NCI-H1417 (cell line): ENCODE data around the gene PCGF1.

Source experiments
- DNase-seq, 3 experiments: peaks; one replicate each; lab custom pipeline; 2025; lab: John Stamatoyannopoulos, UW

The PCGF1 gene

GRCh38 chr2:74507145-74507925 lies at the start of gene PCGF1:
Gene PCGF1 (minus strand): TSS chr2:74507695. CDS start chr2:74507668, 27 bp downstream.
- peak; percentile 94 to 100 (median 100) for DNase-seq

GRCh38 chr2:74556831-74557370 lies 49.4 kb upstream of the PCGF1 start:
- DNase-seq, result no peak

GRCh38 chr2:74556159-74556558 lies 48.7 kb upstream of the PCGF1 start:
- DNase-seq, result no peak

- DNase-seq, result no peak
These were observed 48.2 kb upstream of the PCGF1 start for GRCh38 chr2:74555610-74556103.

GRCh38 chr2:74554820-74555531 lies 47.5 kb upstream of the PCGF1 start:
- DNase-seq, result no peak

- DNase-seq, result peak; percentile 33 to 86 (median 86)
These were observed 46.7 kb upstream of the PCGF1 start, which contains the start of the genes DOK1 and LOXL3 for GRCh38 chr2:74553892-74554819. Gene DOK1 (plus strand): TSS chr2:74554720. CDS start chr2:74554755, 35 bp downstream. Gene LOXL3 (minus strand): TSS chr2:74553942. CDS start chr2:74552634, 1,308 bp downstream.

GRCh38 chr2:74552914-74553811 lies 45.7 kb upstream of the PCGF1 start:
- peak in 2 of 3 experiments; percentile 59 to 66 for DNase-seq

- no peak for DNase-seq
These were observed 44.7 kb upstream of the PCGF1 start for GRCh38 chr2:74551942-74552913.

GRCh38 chr2:74551530-74551929 lies 44.0 kb upstream of the PCGF1 start:
- DNase-seq, result no peak

GRCh38 chr2:74550231-74550630 lies 42.7 kb upstream of the PCGF1 start:
- no peak for DNase-seq

- peak; percentile 41 to 87 (median 85) for DNase-seq
These were observed 41.7 kb upstream of the PCGF1 start for GRCh38 chr2:74548900-74549826.

GRCh38 chr2:74548285-74548899 lies 40.9 kb upstream of the PCGF1 start:
- peak in 2 of 3 experiments; percentile 22 to 87 for DNase-seq

- no peak for DNase-seq
These were observed 38.5 kb upstream of the PCGF1 start for GRCh38 chr2:74546004-74546403.

GRCh38 chr2:74544634-74545033 lies 37.1 kb upstream of the PCGF1 start:
- DNase-seq, result peak in 2 of 3 experiments; percentile 10 to 47

GRCh38 chr2:74542978-74543377 lies 35.5 kb upstream of the PCGF1 start:
- DNase-seq, result no peak

GRCh38 chr2:74540291-74540690 lies 32.8 kb upstream of the PCGF1 start:
- no peak for DNase-seq

- no peak for DNase-seq
These were observed 31.4 kb upstream of the PCGF1 start for GRCh38 chr2:74538881-74539339.
